H9 (cell line): ENCODE results near the gene PAAF1. TPM values are rescaled to one million over a fixed set of nuclear protein-coding genes. Genes with fewer than 3 reads are reported as not detected.

Source experiments
- DNase-seq: peaks from one replicate; pipeline ENCODE4 v3.0.0-alpha.2; 2017
- H2AFZ ChIP-seq: one replicate; pipeline ENCODE4 v1.6.1; 2013; ENCODE audit warnings: mild to moderate bottlenecking, low read length, control low read depth, moderate library complexity
- H2AK5ac ChIP-seq: 2 replicates; pipeline ENCODE4 v1.6.1; 2013; ENCODE audit warnings: low read length, control low read depth, mixed read lengths; ENCODE audit not compliant: insufficient read length
- H2BK120ac ChIP-seq: one replicate; pipeline ENCODE4 v1.6.1; 2013; ENCODE audit warnings: low read depth, mild to moderate bottlenecking, low read length, control low read depth, inconsistent platforms; ENCODE audit not compliant: poor library complexity, severe bottlenecking
- H2BK12ac ChIP-seq: 2 replicates; pipeline ENCODE4 v1.6.1; 2013; ENCODE audit warnings: low read length, control low read depth, mixed read lengths, low read depth; ENCODE audit not compliant: insufficient read length
- H2BK15ac ChIP-seq: 2 replicates; pipeline ENCODE4 v1.6.1; 2013; ENCODE audit warnings: low read depth, low read length, control low read depth
- H2BK20ac ChIP-seq: one replicate; pipeline ENCODE4 v1.6.1; 2013; ENCODE audit warnings: low read depth, mild to moderate bottlenecking, low read length, control low read depth, inconsistent platforms; ENCODE audit not compliant: poor library complexity, severe bottlenecking
- H2BK5ac ChIP-seq: 2 replicates; pipeline ENCODE4 v1.6.1; 2013; ENCODE audit warnings: low read length, control low read depth, mixed read lengths; ENCODE audit not compliant: insufficient read length
- H3K14ac ChIP-seq: 2 replicates; pipeline ENCODE4 v1.6.1; 2013; ENCODE audit warnings: low read length, control low read depth; ENCODE audit not compliant: insufficient read depth
- H3K18ac ChIP-seq: 2 replicates; pipeline ENCODE4 v1.6.1; 2013; ENCODE audit warnings: low read depth, mild to moderate bottlenecking, mixed read lengths, low read length, control low read depth; ENCODE audit not compliant: insufficient read length
- H3K23ac ChIP-seq: 2 replicates; pipeline ENCODE4 v1.6.1; 2013; ENCODE audit warnings: low read length, control low read depth, mixed read lengths, low read depth; ENCODE audit not compliant: insufficient read length
- H3K23me2 ChIP-seq: 2 replicates; pipeline ENCODE4 v1.6.1; 2013; ENCODE audit warnings: low read depth, mild to moderate bottlenecking, mixed read lengths, low read length, control low read depth; ENCODE audit not compliant: insufficient read length, poor library complexity, severe bottlenecking
- H3K27ac ChIP-seq: 2 replicates; pipeline ENCODE4 v1.5.1; 2013; ENCODE audit warnings: low read length, control low read depth, mixed read lengths, low read depth; ENCODE audit not compliant: insufficient read length
- H3K27me3 ChIP-seq: 2 replicates; pipeline ENCODE4 v1.6.1; 2013; ENCODE audit warnings: low read length, control low read depth, inconsistent platforms; ENCODE audit not compliant: insufficient read depth
- H3K4ac ChIP-seq: 2 replicates; pipeline ENCODE4 v1.6.1; 2013; ENCODE audit warnings: low read depth, mild to moderate bottlenecking, control low read depth, inconsistent platforms, low read length, moderate library complexity
- H3K4me1 ChIP-seq: 2 replicates; pipeline ENCODE4 v1.6.1; 2013; ENCODE audit warnings: low read length, control low read depth, inconsistent platforms; ENCODE audit not compliant: insufficient read depth
- H3K4me2 ChIP-seq: 2 replicates; pipeline ENCODE4 v1.6.1; 2013; ENCODE audit warnings: low read length, control low read depth, mixed read lengths; ENCODE audit not compliant: insufficient read length, insufficient read depth
- H3K56ac ChIP-seq: 2 replicates; pipeline ENCODE4 v1.6.1; 2013; ENCODE audit warnings: low read depth, mild to moderate bottlenecking, mixed read lengths, low read length, control low read depth; ENCODE audit not compliant: insufficient read length
- H3K79me1 ChIP-seq: 2 replicates; pipeline ENCODE4 v1.6.1; 2013; ENCODE audit warnings: low read depth, mild to moderate bottlenecking, moderate library complexity, low read length, control low read depth, inconsistent platforms; ENCODE audit not compliant: insufficient read depth, poor library complexity, severe bottlenecking
- H3K79me2 ChIP-seq: 2 replicates; pipeline ENCODE4 v1.6.1; 2013; ENCODE audit warnings: low read length, control low read depth, inconsistent platforms; ENCODE audit not compliant: insufficient read depth
- H3K9ac ChIP-seq: 2 replicates; pipeline ENCODE4 v1.6.1; 2013; ENCODE audit warnings: low read length, control low read depth, mixed read lengths; ENCODE audit not compliant: insufficient read length; ENCODE audit errors: extremely low read depth
- H3K9me3 ChIP-seq: one replicate; pipeline ENCODE4 v1.6.1; 2013; ENCODE audit warnings: low read depth, low read length, inconsistent platforms; ENCODE audit not compliant: control insufficient read depth
- H3T11ph ChIP-seq: one replicate; pipeline ENCODE4 v1.6.1; 2013; ENCODE audit warnings: mild to moderate bottlenecking, low read length, control low read depth, inconsistent platforms
- H4K20me1 ChIP-seq: one replicate; pipeline ENCODE4 v1.6.1; 2013; ENCODE audit not compliant: control insufficient read depth, insufficient read length, insufficient read depth
- H4K5ac ChIP-seq: 2 replicates; pipeline ENCODE4 v1.6.1; 2013; ENCODE audit warnings: low read depth, mild to moderate bottlenecking, mixed read lengths, low read length, control low read depth; ENCODE audit not compliant: insufficient read length
- H4K8ac ChIP-seq: replicated peaks from 2 replicates; pipeline ENCODE4 v1.6.1; 2013; ENCODE audit warnings: low read length, control low read depth, mixed read lengths, low read depth; ENCODE audit not compliant: insufficient read length
- H4K91ac ChIP-seq: 2 replicates; pipeline ENCODE4 v1.6.1; 2013; ENCODE audit warnings: low read depth, mild to moderate bottlenecking, moderate library complexity, mixed read lengths, low read length, control low read depth; ENCODE audit not compliant: insufficient read length
- H3K27ac Mint-ChIP-seq, 3 experiments: 2 replicates in 2 of 3; 3 replicates in 1 of 3; pipeline ENCODE4 v1.8.0; 2020 to 2021; ENCODE audit warnings: mixed read lengths in 3 of 3, mild to moderate bottlenecking in 1 of 3, moderate library complexity in 1 of 3
- H3K27me3 Mint-ChIP-seq: 2 replicates; pipeline ENCODE4 v1.8.0; 2021; ENCODE audit warnings: low read depth, mild to moderate bottlenecking, moderate library complexity, mixed read lengths
- H3K36me3 Mint-ChIP-seq, 3 experiments: 2 replicates in 2 of 3; 3 replicates in 1 of 3; pipeline ENCODE4 v1.8.0; 2020 to 2021; ENCODE audit warnings: low read depth in 3 of 3, mixed read lengths in 3 of 3; ENCODE audit not compliant: insufficient read depth in 1 of 3
- H3K4me1 Mint-ChIP-seq, 2 experiments: 2 replicates each; pipeline ENCODE4 v1.8.0; 2020; ENCODE audit warnings: mixed read lengths in 2 of 2
- H3K4me3 Mint-ChIP-seq, 2 experiments: 2 replicates in 1 of 2; 3 replicates in 1 of 2; pipeline ENCODE4 v1.8.0; 2020 to 2021; ENCODE audit warnings: mild to moderate bottlenecking in 2 of 2, mixed read lengths in 2 of 2, moderate library complexity in 1 of 2
- H3K9me3 Mint-ChIP-seq, 2 experiments: 2 replicates in 1 of 2; 3 replicates in 1 of 2; pipeline ENCODE4 v1.8.0; 2020; ENCODE audit warnings: mild to moderate bottlenecking in 2 of 2, mixed read lengths in 2 of 2, moderate library complexity in 1 of 2
- CTCF ChIP-seq: fragments of 200-600 bp; sonication (generic); conservative IDR thresholded peaks from 3 replicates; pipeline ENCODE4 v1.8.0; 2021; ENCODE audit warnings: antibody characterized with exemption, mild to moderate bottlenecking
- WGBS: extraction: QIAGEN DNeasy Blood & Tissue Kit; methylation state at CpG from one replicate; pipeline ENCODE4 v1.1.7; 2013; ENCODE audit warnings: missing lambda C conversion rate, low lambda C conversion rate, mixed read lengths; ENCODE audit not compliant: insufficient read length; ENCODE audit errors: extremely low coverage; 5-methylcytosine and 5-hydroxymethylcytosine counted together
- total RNA-seq: library from RNA; stranded (reverse); gene quantifications from 2 replicates; pipeline ENCODE4 v1.2.1, GENCODE V29; 2021

Gene PAAF1
- total RNA-seq, 1 experiment from 2014 or later = 24.3 TPM

- peaks cover 19 to 23% of the 10 kb centered on the region in 2 experiments for H3K4me1 Mint-ChIP-seq
- Histone ChIP-seq H3K56ac (peak overlapping the region; percentile 41), H3T11ph (no peak overlapping the region), H2AFZ (no peak overlapping the region), H2AK5ac (no peak overlapping the region), H3K4me2 (peak overlapping the region; percentile 99), H4K20me1 (no peaks in the 10 kb centered on the region), H3K9me3 (no peaks in the 10 kb centered on the region), H3K27ac (peak overlapping the region; percentile 76), H2BK120ac (no peak overlapping the region), H3K23me2 (peaks cover 11% of the 10 kb centered on the region), H3K4me1 (0 out of 2 replicates have a peak, but pooled peaks cover 3% of the 10 kb centered on the region), H4K5ac (peak overlapping the region; percentile 37), H3K23ac (no peak overlapping the region), H3K79me1 (peaks cover 12% of the 10 kb centered on the region), H3K4ac (no peak overlapping the region), H3K27me3 (no peaks in the 10 kb centered on the region), H4K91ac (no peak overlapping the region), H3K18ac (peak overlapping the region; percentile 72), H3K79me2 (peaks cover 9% of the 10 kb centered on the region; the same call in 1 of the 2 replicates), H3K9ac (peak overlapping the region; percentile 93), H2BK12ac (no peak overlapping the region), H2BK5ac (peak overlapping the region; percentile 58), H4K8ac (no peak overlapping the region), H3K14ac (peak overlapping the region; percentile 61; the same call in 1 of the 2 replicates), H2BK20ac (no peak overlapping the region), H2BK15ac (no peak overlapping the region)
- peaks cover 21 to 60% (median 51%) of the 10 kb centered on the region in 3 experiments; a peak in 6 of 7 replicates for H3K36me3 Mint-ChIP-seq
- H3K4me3 Mint-ChIP-seq = peak overlapping the region; percentile 86 to 98
- no peaks in the 10 kb centered on the region; the same call in 1 of the 2 replicates for H3K27me3 Mint-ChIP-seq
- H3K27ac Mint-ChIP-seq = peak overlapping the region; percentile 48 to 100 (median 99); a peak in 5 of 7 replicates
- no CpG with 5 or more reads among the region's 1 CpG for WGBS
- DNase-seq = no peak
- no peaks in the 10 kb centered on the region; a peak in 1 of 5 replicates for H3K9me3 Mint-ChIP-seq
- TF ChIP-seq CTCF = no peak
Measured at GRCh38 chr11:73875380-73875779, 1.4 kb upstream of the PAAF1 start.
